CD14-positive monocyte (primary cell): ENCODE measurements around the gene RPGRIP1L. TPM values are rescaled to one million over a fixed set of nuclear protein-coding genes. Genes with fewer than 3 reads are reported as not detected.

Experiments used
- DNase-seq, 3 donors: peaks; one replicate each; pipeline ENCODE4 v3.0.0-alpha.2; 2011 to 2022
- H2AFZ ChIP-seq: 2 replicates; pipeline ENCODE4 v1.6.0; 2012; ENCODE audit warnings: mild to moderate bottlenecking, low read depth, low read length, inconsistent platforms; ENCODE audit not compliant: insufficient read depth, poor library complexity, severe bottlenecking
- H3K27ac ChIP-seq, 2 donors: 1 replicate in 1 of 2; 2 replicates in 1 of 2; pipeline ENCODE4 v1.5.1; 2012 to 2013; ENCODE audit warnings: low read length in 2 of 2, control low read depth in 1 of 2, inconsistent platforms in 1 of 2, low read depth in 1 of 2, mild to moderate bottlenecking in 1 of 2
- H3K27me3 ChIP-seq, 2 donors: one replicate each; pipeline versions ENCODE4 v1.6.0 to v1.6.1; 2011 to 2013; ENCODE audit warnings: low read length in 2 of 2; ENCODE audit not compliant: control insufficient read depth in 2 of 2, insufficient read depth in 2 of 2
- H3K36me3 ChIP-seq, 2 donors: replicated peaks in 1 of 2; 1 replicate in 1 of 2; 2 replicates in 1 of 2; pipeline versions ENCODE4 v1.5.1 to v1.6.1; 2012 to 2013; ENCODE audit warnings: low read length in 2 of 2, control low read depth in 1 of 2, inconsistent platforms in 1 of 2, mild to moderate bottlenecking in 1 of 2; ENCODE audit not compliant: insufficient read depth in 2 of 2, control insufficient read depth in 1 of 2
- H3K4me1 ChIP-seq, 2 donors: 1 replicate in 1 of 2; 2 replicates in 1 of 2; pipeline versions ENCODE4 v1.5.1 to v1.6.1; 2012 to 2013; ENCODE audit warnings: low read length in 2 of 2, control low read depth in 1 of 2, inconsistent platforms in 1 of 2, mild to moderate bottlenecking in 1 of 2, moderate library complexity in 1 of 2; ENCODE audit not compliant: insufficient read depth in 2 of 2, control insufficient read depth in 1 of 2
- H3K4me2 ChIP-seq: replicated peaks from 2 replicates; pipeline ENCODE3; 2012; ENCODE audit warnings: low read length, moderate library complexity, mild to moderate bottlenecking; ENCODE audit not compliant: poor library complexity, severe bottlenecking; ENCODE audit errors: extremely low read depth
- H3K4me3 ChIP-seq, 3 experiments: fragments of 200-600 bp in 1 of 3; sonication (generic) in 1 of 3; replicated peaks in 1 of 3; 1 replicate in 2 of 3; 2 replicates in 1 of 3; pipeline ENCODE4 v1.5.1; 2011 to 2013; ENCODE audit warnings: low read length in 3 of 3, mild to moderate bottlenecking in 3 of 3, control low read depth in 2 of 3, low read depth in 2 of 3, inconsistent platforms in 1 of 3, moderate library complexity in 1 of 3
- H3K79me2 ChIP-seq: 2 replicates; pipeline ENCODE4 v1.6.0; 2012; ENCODE audit warnings: mild to moderate bottlenecking, control low read depth, inconsistent platforms, low read length, moderate library complexity; ENCODE audit not compliant: insufficient read depth
- H3K9ac ChIP-seq: 2 replicates; pipeline ENCODE4 v1.6.0; 2017; ENCODE audit warnings: low read length, mild to moderate bottlenecking; ENCODE audit not compliant: insufficient read depth, poor library complexity, severe bottlenecking
- H3K9me3 ChIP-seq, 2 donors: replicated peaks in 1 of 2; 1 replicate in 1 of 2; 2 replicates in 1 of 2; pipeline versions ENCODE4 v1.5.1 to v1.6.1; 2012 to 2013; ENCODE audit warnings: low read length in 2 of 2, control low read depth in 1 of 2; ENCODE audit not compliant: control insufficient read depth in 1 of 2, insufficient read depth in 1 of 2
- H4K20me1 ChIP-seq: 2 replicates; pipeline ENCODE4 v1.6.0; 2012; ENCODE audit warnings: mild to moderate bottlenecking, low read length, control low read depth, moderate library complexity; ENCODE audit not compliant: insufficient read depth
- H3K27ac Mint-ChIP-seq, 7 donors: one replicate each; pipeline ENCODE4 v1.8.0; 2020; ENCODE audit warnings: mild to moderate bottlenecking in 7 of 7, mixed read lengths in 7 of 7, moderate library complexity in 6 of 7, inconsistent platforms in 2 of 7
- H3K27me3 Mint-ChIP-seq, 3 donors: one replicate each; pipeline ENCODE4 v1.8.0; 2021 to 2022; ENCODE audit warnings: low read depth in 3 of 3, mild to moderate bottlenecking in 3 of 3, mixed read lengths in 3 of 3, moderate library complexity in 3 of 3, inconsistent platforms in 1 of 3
- H3K36me3 Mint-ChIP-seq, 2 donors: one replicate each; pipeline ENCODE4 v1.8.0; 2020; ENCODE audit warnings: mixed read lengths in 2 of 2, inconsistent platforms in 1 of 2, mild to moderate bottlenecking in 1 of 2
- H3K4me1 Mint-ChIP-seq: one replicate; pipeline ENCODE4 v1.8.0; 2020; ENCODE audit warnings: mild to moderate bottlenecking, mixed read lengths
- H3K4me3 Mint-ChIP-seq, 2 donors: one replicate each; pipeline ENCODE4 v1.8.0; 2020; ENCODE audit warnings: mild to moderate bottlenecking in 2 of 2, mixed read lengths in 2 of 2, moderate library complexity in 1 of 2
- H3K9me3 Mint-ChIP-seq, 7 donors: one replicate each; pipeline ENCODE4 v1.8.0; 2020 to 2022; ENCODE audit warnings: mixed read lengths in 7 of 7, mild to moderate bottlenecking in 6 of 7, moderate library complexity in 6 of 7, inconsistent platforms in 2 of 7
- WGBS: methylation state at CpG from one replicate; pipeline ENCODE4 v1.1.5; 2013; ENCODE audit warnings: missing lambda C conversion rate; ENCODE audit not compliant: insufficient coverage; 5-methylcytosine and 5-hydroxymethylcytosine counted together
- intact Hi-C, 2 donors: fragments of 100-400 bp; cut with micrococcal nuclease; formaldehyde crosslinking; loops; one replicate each; pipeline versions ENCODE4 v1.15.0 to v1.15.1; 2023
- polyA plus RNA-seq, 3 donors: library from polyadenylated mRNA; depleted of rRNA in 1 of 3; unstranded in 2 of 3; stranded (reverse) in 1 of 3; fragments of 300-500 nt in 2 of 3; fragments of >200 nt in 1 of 3; fragmentation: Illumina TruSeq in 2 of 3; gene quantifications; 1 replicate in 2 of 3; 2 replicates in 1 of 3; pipeline ENCODE4 v1.2.3, GENCODE V29; 2012 to 2021
- TF ChIP-seq, protein P1 (sequence below): fragments of 200-600 bp; IDR thresholded peaks from one replicate; pipeline ENCODE4 v1.8.0; 2022; ENCODE audit warnings: antibody characterized with exemption, mild to moderate bottlenecking

The RPGRIP1L gene
- polyA plus RNA-seq, 3 donors = 0.11 to 0.18 TPM; not detected in 1

DNA sequence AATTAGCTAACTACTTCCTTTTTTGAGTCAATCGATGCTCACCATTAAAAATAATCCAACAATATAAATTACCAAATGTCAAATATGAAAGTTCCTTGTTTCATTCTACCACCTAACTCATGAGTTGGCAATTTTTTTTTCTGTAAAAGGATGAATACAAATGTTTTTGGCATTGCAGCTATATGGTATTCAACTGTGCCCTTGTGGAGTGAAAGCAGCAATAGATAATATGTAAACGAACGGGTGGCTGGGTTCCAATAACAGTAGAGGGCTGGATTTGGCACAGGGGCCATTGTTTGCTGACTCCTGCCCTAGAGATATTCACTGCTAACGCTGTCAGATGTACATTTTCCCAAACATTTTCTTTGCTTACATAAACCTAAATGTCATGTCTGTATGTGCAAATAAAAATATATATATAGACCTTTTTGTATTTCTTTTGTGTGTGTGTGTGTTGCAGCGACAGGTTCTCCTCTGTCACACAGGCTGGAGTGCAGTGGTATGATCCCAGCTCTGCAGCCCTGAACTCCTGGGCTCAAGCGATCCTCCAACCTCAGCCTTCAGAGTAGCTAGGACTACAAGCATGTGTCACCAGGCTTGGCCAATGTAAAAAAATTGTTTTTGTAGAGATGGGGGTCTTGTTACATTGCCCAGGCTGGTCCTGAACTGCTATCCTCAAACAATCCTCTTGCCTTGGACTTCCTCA is 73.9 kb downstream of the RPGRIP1L start:
- Histone ChIP-seq H3K79me2 (no peaks in the 10 kb centered on the region), H3K4me3 (no peak overlapping the region), H3K4me2 (no peak overlapping the region), H3K9me3 (no peaks in the 10 kb centered on the region), H4K20me1 (no peaks in the 10 kb centered on the region), H3K9ac (no peak overlapping the region), H3K27me3 (no peaks in the 10 kb centered on the region), H3K27ac (no peak overlapping the region), H2AFZ (no peak overlapping the region), H3K4me1 (no peaks in the 10 kb centered on the region), H3K36me3 (no peaks in the 10 kb centered on the region)
- intact Hi-C loops = no loop called here
- WGBS = 75% methylated on average over 2 of the region's 6 CpGs
- no peaks in the 10 kb centered on the region for H3K27me3 Mint-ChIP-seq
- TF ChIP-seq, protein P1, sequence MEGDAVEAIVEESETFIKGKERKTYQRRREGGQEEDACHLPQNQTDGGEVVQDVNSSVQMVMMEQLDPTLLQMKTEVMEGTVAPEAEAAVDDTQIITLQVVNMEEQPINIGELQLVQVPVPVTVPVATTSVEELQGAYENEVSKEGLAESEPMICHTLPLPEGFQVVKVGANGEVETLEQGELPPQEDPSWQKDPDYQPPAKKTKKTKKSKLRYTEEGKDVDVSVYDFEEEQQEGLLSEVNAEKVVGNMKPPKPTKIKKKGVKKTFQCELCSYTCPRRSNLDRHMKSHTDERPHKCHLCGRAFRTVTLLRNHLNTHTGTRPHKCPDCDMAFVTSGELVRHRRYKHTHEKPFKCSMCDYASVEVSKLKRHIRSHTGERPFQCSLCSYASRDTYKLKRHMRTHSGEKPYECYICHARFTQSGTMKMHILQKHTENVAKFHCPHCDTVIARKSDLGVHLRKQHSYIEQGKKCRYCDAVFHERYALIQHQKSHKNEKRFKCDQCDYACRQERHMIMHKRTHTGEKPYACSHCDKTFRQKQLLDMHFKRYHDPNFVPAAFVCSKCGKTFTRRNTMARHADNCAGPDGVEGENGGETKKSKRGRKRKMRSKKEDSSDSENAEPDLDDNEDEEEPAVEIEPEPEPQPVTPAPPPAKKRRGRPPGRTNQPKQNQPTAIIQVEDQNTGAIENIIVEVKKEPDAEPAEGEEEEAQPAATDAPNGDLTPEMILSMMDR = no peak
- no peaks in the 10 kb centered on the region for H3K4me1 Mint-ChIP-seq
- no peaks in the 10 kb centered on the region for H3K36me3 Mint-ChIP-seq
- no peak overlapping the region for H3K27ac Mint-ChIP-seq
- no peak overlapping the region for H3K4me3 Mint-ChIP-seq
- DNase-seq = no peak
- H3K9me3 Mint-ChIP-seq = peaks cover 0 to 5% (median 3%) of the 10 kb centered on the region in 7 donors

GRCh38 chr16:53629151-53629550 is 74.5 kb downstream of the RPGRIP1L start:
- intact Hi-C loops = no loop called here
- H3K36me3 ChIP-seq = no peaks in the 10 kb centered on the region
- H2AFZ ChIP-seq = no peak overlapping the region
- no peaks in the 10 kb centered on the region for H3K79me2 ChIP-seq
- no peak overlapping the region for H3K4me2 ChIP-seq
- Mint-ChIP-seq H3K27ac (no peak overlapping the region), H3K36me3 (no peaks in the 10 kb centered on the region), H3K4me1 (no peaks in the 10 kb centered on the region), H3K4me3 (no peak overlapping the region), H3K27me3 (peaks cover 0 to under 1% (median 0%) of the 10 kb centered on the region in 3 donors), H3K9me3 (peaks cover 0 to 8% (median 3%) of the 10 kb centered on the region in 7 donors)
- WGBS = 87% methylated on average over 2 of the region's 2 CpGs
- no peaks in the 10 kb centered on the region for H3K9me3 ChIP-seq
- TF ChIP-seq, protein P1 = no peak
- H3K4me3 ChIP-seq = no peak overlapping the region
- H3K4me1 ChIP-seq = no peaks in the 10 kb centered on the region
- no peak for DNase-seq
- no peaks in the 10 kb centered on the region for H3K27me3 ChIP-seq
- H3K9ac ChIP-seq = no peak overlapping the region
- no peaks in the 10 kb centered on the region for H4K20me1 ChIP-seq
- H3K27ac ChIP-seq = no peak overlapping the region
